ENCODE measurements around the gene CCDC89. TPM values are rescaled to one million over a fixed set of nuclear protein-coding genes. Genes with fewer than 3 reads are reported as not detected.

Gene CCDC89
- total and polyA plus RNA-seq, 9 of the 15 experiments (the other 6 are each of a cell fraction or from before 2014, with no cell fraction given): 0.07 to 0.09 TPM; not detected in 7

GRCh38 chr11:85647604-85648299 lies 38.2 kb downstream of the CCDC89 start, which contains the start of gene TMEM126A (continued):
- TF ChIP-seq ZBTB11 (CRISPR knock-in tag; IDR thresholded peaks at IDR 0.05) (no peak), RNF219 (CRISPR knock-in tag; IDR thresholded peaks at IDR 0.05) (no peak), ZNF75A (CRISPR knock-in tag; IDR thresholded peaks at IDR 0.05) (no peak), SRSF9 (IDR thresholded peaks at IDR 0.05; ENCODE audit: borderline replicate concordance, low read depth, low read length) (no peak), ZNF134 (CRISPR knock-in tag; conservative IDR thresholded peaks at IDR 0.05) (no peak), ILK (tag; IDR thresholded peaks at IDR 0.05; ENCODE audit: borderline replicate concordance, low read depth) (no peak), OTX1 (CRISPR knock-in tag; IDR thresholded peaks at IDR 0.05) (0 out of 2 replicates have a peak, but pooled peaks have one; percentile 82), BRD9 (IDR thresholded peaks at IDR 0.05; ENCODE audit: low read depth, partially characterized antibody) (no peak), ZBTB8A (IDR thresholded peaks at IDR 0.05; ENCODE audit: partially characterized antibody) (no peak), ZNF76 (CRISPR knock-in tag; IDR thresholded peaks at IDR 0.05; ENCODE audit: borderline replicate concordance) (no peak), FIP1L1 (IDR thresholded peaks at IDR 0.05; ENCODE audit: low read depth, low read length, poor library complexity, severe bottlenecking) (peak; percentile 31)
- TF ChIP-seq, protein P1, sequence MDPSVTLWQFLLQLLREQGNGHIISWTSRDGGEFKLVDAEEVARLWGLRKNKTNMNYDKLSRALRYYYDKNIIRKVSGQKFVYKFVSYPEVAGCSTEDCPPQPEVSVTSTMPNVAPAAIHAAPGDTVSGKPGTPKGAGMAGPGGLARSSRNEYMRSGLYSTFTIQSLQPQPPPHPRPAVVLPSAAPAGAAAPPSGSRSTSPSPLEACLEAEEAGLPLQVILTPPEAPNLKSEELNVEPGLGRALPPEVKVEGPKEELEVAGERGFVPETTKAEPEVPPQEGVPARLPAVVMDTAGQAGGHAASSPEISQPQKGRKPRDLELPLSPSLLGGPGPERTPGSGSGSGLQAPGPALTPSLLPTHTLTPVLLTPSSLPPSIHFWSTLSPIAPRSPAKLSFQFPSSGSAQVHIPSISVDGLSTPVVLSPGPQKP (CRISPR knock-in tag; IDR thresholded peaks at IDR 0.05): no peak
- TF ChIP-seq, protein P2, sequence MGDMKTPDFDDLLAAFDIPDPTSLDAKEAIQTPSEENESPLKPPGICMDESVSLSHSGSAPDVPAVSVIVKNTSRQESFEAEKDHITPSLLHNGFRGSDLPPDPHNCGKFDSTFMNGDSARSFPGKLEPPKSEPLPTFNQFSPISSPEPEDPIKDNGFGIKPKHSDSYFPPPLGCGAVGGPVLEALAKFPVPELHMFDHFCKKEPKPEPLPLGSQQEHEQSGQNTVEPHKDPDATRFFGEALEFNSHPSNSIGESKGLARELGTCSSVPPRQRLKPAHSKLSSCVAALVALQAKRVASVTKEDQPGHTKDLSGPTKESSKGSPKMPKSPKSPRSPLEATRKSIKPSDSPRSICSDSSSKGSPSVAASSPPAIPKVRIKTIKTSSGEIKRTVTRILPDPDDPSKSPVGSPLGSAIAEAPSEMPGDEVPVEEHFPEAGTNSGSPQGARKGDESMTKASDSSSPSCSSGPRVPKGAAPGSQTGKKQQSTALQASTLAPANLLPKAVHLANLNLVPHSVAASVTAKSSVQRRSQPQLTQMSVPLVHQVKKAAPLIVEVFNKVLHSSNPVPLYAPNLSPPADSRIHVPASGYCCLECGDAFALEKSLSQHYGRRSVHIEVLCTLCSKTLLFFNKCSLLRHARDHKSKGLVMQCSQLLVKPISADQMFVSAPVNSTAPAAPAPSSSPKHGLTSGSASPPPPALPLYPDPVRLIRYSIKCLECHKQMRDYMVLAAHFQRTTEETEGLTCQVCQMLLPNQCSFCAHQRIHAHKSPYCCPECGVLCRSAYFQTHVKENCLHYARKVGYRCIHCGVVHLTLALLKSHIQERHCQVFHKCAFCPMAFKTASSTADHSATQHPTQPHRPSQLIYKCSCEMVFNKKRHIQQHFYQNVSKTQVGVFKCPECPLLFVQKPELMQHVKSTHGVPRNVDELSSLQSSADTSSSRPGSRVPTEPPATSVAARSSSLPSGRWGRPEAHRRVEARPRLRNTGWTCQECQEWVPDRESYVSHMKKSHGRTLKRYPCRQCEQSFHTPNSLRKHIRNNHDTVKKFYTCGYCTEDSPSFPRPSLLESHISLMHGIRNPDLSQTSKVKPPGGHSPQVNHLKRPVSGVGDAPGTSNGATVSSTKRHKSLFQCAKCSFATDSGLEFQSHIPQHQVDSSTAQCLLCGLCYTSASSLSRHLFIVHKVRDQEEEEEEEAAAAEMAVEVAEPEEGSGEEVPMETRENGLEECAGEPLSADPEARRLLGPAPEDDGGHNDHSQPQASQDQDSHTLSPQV (IDR thresholded peaks at IDR 0.05): no peak
- TF ChIP-seq, protein P3, sequence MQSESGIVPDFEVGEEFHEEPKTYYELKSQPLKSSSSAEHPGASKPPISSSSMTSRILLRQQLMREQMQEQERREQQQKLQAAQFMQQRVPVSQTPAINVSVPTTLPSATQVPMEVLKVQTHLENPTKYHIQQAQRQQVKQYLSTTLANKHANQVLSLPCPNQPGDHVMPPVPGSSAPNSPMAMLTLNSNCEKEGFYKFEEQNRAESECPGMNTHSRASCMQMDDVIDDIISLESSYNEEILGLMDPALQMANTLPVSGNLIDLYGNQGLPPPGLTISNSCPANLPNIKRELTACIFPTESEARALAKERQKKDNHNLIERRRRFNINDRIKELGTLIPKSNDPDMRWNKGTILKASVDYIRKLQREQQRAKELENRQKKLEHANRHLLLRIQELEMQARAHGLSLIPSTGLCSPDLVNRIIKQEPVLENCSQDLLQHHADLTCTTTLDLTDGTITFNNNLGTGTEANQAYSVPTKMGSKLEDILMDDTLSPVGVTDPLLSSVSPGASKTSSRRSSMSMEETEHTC (IDR thresholded peaks at IDR 0.05): peak; percentile 79
